ENCODE data around the gene TRPM3.
"Not testable (repeated sequence)": the region's sequence is repeated elsewhere in the genome, so short reads cannot be mapped to it uniquely, and the experiment has no call there.

TRPM3 gene

DNA sequence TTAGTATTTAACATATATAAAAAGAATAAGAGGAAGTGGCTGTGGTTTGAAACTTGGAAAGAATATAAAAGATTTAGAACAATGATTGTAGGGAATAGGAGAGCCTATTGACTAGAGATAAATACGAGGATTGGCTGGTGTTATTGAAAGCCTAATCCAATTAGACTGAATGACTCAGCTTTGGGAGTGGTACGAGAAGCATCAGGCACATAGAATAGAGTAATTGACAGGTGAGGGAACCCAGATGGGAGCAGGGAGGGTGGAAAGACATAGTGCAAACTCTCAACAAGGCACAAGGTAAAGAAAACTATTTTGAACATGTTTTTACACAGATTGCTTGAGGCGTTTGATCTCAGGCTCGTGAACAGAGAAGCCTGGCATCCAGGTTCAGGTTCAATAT lies 368.1 kb downstream of the TRPM3 start:
- DNase-seq (ENCODE audit: low read depth) = no peak

DNA sequence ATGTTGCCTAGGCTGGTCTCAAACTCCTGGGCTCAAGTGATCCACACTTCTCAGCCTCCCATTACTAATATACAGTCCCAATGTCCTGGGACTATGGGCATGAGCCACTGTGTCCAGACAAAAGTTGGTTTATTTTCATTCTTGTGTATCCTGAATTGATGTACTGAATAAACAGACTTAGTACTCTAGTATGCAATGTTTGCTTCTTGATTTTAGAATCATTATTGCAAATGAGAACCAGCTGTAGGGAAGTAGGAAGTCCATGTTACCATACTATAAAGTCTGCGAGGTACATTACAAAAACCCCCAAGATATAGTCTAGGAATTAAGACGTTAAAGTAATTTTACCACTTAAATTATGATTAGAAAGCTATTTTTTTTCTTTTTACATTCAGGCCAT lies 372.4 kb downstream of the TRPM3 start:
- DNase-seq (ENCODE audit: low read depth) = no peak

DNA sequence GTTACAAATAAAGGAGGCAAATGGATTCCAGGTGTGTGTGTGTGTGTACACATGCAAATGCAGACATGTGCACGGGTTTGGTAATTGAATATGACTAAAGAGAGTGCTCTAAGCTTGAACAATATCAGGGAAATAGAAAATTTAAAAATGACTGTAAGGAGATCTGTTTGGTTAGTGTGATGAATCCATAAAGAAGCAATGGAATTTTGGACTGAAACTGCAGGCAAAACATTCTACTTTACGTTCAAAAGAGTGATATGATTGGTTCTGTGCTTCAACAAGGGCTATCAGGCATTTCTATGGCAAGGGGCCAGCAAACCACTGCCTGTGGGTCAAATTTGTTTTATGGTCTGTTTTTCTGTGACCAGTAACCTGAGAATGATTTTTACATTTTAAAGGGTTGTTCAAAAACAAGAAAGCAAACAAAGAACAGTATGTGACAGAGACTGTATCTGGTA lies 374.1 kb downstream of the TRPM3 start:
- DNase-seq (ENCODE audit: low read depth) = no peak

DNA sequence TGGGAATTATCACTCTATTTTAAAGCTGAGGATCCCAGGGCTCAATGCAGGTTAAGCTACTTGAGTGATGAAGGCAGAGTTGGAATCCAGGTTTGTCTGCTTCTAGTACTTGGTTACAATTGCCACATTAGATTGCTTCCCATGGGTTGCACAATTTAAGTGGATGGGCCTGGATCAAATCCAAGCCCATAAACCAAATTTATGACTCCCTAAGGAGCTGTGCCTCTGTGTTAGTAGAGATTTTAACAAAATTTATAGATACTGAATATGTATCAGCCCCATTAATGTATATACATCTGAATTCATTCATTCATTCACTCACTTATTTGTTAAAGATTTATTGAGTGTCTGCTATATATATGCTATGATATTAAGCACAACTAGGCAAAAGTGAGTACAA lies 374.7 kb downstream of the TRPM3 start:
- no peak for DNase-seq (ENCODE audit: low read depth)

DNA sequence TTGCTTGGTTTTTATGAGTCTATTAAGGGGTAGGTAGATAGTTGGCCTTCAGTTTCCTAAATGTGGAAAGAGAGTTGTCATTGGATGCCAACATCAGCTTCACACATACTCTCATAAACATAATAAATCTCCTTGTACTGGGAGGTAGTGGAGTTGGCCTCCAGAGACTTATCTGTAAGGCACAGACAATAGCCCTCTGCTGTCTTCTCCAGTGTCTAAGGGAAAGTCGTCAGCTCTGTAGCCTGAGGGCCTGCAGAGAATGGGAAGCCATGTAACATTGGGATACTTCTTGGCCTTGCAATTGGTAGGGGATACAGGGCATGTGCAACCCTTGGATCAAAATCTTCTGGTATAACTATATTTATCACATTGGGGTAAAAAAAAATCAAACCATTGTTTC lies 375.1 kb downstream of the TRPM3 start:
- DNase-seq (ENCODE audit: low read depth) = no peak

DNA sequence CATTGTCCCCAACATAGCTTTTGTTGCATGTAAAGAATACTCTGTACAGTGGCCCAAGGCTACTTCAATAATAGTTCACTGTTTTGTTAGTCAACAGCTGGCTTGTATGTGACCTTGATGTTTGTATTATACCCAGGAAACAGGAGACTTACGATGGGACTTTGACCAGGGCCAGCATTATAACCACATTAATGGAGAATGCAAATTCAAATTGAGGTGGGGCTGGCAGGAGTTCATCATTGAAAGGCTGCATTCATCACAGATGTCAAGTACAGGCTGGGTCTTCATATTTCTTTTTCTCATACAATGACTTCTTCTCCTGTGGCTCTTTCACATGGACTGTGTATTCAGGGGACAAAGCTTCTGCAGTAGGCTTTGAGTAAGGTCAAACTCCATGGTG lies 396.6 kb downstream of the TRPM3 start:
- DNase-seq (ENCODE audit: low read depth) = not testable (repeated sequence)

DNA sequence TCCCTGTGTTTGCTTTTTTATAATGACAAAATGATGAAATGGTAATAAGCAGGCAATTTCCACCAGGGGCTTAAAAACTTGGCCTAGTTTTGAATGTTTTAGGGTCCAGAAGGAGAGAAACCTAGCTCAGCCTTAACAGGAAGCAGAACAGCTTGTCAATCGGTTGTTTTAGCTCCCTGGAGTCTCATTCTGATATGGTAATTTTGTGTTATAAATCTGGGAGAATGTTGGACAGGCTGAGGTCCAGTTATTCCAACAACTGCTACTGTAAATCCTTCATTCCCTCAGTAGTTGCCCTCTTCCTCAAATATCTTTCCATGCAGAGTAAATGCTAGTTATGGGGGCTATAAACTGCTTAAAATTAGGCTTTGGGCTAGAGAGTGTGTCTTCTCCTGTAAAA lies 397.4 kb downstream of the TRPM3 start:
- not testable (repeated sequence) for DNase-seq (ENCODE audit: low read depth)

DNA sequence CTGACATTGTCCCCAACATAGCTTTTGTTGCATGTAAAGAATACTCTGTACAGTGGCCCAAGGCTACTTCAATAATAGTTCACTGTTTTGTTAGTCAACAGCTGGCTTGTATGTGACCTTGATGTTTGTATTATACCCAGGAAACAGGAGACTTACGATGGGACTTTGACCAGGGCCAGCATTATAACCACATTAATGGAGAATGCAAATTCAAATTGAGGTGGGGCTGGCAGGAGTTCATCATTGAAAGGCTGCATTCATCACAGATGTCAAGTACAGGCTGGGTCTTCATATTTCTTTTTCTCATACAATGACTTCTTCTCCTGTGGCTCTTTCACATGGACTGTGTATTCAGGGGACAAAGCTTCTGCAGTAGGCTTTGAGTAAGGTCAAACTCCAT lies 414.6 kb downstream of the TRPM3 start:
- DNase-seq (ENCODE audit: low read depth) = not testable (repeated sequence)

DNA sequence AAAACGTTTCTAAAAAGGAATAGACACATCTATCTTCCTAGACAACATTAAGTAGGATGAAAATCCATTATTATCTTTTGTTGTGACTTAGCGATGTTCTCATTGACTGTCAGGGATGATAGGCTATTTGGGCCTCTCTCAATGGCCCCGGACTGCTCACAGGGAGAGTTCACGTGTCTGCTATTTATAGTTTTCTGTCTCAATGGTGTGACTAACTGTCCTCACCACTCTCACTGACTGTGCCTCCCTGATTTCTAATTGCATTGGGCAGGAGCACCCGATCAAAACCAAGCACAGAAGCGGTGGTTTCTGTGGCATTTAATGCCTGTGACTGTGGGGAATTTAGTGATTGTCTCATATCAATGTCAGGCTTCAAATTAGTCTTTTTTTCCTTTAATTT lies 420.3 kb downstream of the TRPM3 start:
- no peak for DNase-seq (ENCODE audit: low read depth)

DNA sequence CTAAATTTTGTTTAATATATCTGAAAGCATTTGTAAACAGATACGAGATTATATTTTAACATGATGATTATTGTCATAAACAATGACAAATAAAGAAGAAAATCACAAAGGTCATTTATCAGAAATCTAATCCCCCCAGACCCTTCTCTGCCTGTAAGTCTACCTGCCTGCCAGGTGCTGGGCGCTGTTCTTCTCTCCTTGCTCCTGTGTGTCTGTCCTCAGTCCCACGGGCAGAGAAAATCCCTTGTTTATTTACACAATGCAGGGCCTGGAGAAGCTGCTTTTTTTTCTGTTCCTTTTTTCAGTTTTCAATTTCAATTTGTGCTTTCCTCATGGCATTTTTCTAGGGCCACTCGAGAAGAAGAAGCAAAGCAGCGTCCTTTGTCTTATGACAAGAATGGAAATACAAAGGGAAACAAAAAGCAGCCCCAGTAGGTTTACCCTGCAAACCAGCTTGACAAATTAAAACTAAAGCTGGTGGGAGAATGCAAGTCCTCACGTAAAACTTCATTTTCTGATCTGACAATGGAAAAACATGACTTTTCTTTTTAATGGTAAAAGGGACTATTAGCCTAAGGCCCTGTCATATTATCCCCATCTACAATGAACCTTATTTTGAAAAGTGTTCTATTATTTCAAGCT lies 424.6 kb downstream of the TRPM3 start:
- DNase-seq (ENCODE audit: low read depth) = no peak

DNA sequence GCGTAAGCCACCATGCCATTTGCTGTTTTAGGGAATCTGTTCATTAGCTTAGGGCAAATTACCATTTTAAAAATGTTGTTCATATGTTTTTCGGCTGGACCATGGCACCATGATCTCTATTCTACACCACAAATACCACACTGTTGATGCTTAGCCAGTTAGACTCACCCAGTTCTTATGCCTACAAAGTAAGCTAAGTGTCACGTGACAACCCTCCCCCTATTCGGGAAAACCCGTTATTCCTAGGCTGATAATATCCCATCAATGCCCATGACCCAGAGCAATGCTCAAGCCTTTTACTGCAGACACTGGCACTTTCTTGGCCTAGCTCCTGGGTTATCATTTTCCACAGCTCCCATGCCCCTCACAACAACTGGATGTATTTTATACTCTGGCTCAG lies 426.7 kb downstream of the TRPM3 start:
- DNase-seq (ENCODE audit: low read depth) = no peak

DNA sequence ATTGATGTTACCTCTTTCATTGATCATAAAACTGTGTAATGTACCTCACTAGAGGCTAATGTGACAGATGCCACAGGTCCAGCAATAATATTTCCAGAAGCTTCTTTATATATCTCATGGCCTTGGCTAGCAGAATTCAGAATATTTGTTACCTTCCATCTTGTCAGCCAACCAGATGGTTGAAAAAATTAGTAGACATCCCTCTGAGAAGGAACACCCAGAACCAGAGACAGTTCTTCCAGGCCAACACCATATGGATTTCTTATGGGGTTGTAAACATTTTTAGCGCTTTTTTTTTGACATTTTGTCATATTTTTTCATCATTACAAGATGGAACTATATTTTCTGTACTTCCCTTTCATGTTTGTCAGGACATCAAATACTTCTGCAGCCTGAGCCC lies 428.2 kb downstream of the TRPM3 start:
- DNase-seq (ENCODE audit: low read depth) = no peak

DNA sequence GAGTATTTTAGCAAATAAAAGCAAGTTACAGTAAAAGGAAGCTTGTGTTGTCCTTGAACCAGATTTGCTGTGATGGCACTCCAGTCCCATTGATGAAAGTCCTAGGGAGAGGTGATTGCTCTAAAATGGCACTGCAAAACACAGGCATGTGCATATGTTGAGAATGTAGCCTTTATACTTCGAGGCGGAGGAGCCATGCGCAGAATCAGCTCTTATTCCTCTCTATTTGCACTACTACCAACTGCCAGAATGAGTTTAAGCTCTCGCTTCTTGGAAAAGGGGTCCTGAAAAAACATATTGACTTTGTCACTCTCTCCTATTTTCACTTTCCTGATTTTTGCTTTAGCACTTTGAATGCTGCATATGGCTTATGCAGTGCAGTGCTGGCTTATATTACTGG lies 429.0 kb downstream of the TRPM3 start:
- DNase-seq (ENCODE audit: low read depth) = no peak

DNA sequence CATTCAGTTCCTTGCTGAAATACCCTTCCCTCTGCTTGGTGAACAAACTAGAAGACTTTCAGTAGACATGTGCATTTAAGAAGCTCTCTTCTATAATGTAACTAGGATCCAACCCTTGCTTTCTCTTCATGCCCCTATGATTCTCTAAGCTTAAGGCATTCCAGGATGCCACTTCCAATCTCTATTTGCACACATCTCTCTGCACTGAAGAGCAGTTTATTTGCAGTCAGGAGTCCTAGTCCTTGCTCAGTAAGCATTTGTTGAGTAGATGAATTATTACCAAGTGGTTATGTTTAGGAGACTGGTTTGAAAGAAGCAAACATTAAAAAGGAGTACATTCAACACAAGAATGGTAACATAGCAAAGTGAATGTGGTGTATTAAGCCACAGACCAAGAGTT lies 432.7 kb downstream of the TRPM3 start:
- DNase-seq (ENCODE audit: low read depth) = no peak

DNA sequence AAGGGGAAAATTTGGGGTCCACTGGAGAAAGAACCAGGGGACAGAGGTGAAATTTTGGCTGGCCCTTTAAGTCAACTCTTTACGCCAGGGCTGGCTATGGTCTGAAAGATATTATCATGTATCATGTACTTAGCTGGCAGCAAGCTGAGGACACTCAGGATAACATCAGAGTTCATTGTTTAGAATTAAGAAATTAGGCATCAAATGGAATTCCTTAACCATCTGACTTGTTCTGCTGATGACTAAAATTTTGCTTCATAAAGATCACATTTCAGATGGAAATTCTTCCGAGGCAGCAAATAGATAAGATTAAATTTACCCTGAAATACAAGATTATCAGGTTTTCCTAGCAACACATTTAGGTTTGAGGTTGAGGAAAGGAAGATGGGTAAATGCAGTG lies 437.6 kb downstream of the TRPM3 start:
- no peak for DNase-seq (ENCODE audit: low read depth)

DNA sequence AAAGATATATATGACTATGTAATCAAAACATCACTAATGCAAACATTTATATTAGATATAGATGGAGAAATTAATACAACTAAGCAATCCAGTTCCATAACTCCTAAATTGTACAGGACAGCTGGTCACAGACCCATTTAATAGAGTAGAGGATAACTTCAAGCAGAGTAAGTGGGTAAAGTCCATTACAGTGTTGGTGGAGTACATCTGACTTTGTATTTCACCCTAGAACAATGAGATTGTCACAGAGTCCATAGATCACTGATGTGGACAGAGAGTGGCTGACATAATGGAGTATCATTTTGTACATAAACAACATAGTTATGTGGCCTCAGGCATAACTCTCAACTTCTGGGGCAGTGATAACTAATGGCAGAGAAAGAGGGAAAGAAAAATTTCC lies 439.1 kb downstream of the TRPM3 start:
- DNase-seq (ENCODE audit: low read depth) = no peak

DNA sequence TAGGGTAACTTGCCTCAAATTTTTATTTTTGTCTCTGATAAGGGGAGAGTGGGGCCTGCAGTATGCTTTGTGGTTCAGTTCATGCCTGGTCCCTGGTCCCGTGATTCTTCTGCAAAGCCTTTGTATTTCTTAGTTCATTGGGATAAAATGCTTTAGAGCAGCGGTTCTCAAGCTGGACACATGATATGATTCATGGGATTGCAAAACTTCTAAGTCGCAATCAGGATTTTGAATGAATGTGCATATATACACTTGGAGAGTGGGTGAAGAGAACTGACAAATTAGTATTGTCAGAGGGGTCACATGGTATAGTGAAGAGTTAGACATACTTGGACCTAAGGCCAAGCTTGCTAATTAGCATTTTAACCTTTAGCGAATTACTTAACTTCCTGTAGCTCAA lies 441.6 kb downstream of the TRPM3 start:
- DNase-seq (ENCODE audit: low read depth) = peak; percentile 16

DNA sequence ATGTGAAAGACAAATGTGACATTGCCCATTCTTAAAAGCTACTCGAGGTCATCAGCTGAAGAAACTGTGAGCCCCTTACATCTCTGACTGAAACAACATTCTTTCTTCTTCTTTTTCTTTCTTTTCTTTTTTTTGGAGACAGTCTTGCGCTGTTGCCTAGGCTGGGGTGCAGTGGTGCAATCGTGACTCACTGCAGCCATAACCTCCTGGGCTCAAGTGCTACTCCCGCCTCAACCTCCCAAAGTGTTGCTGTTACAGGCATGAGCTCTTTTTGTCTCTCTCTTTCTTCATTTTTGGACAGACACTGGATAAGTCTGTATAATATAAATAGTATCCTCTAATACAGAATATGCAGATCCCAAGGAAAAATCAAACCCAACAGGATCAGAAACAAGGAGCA lies 443.3 kb downstream of the TRPM3 start:
- no peak for DNase-seq (ENCODE audit: low read depth)

DNA sequence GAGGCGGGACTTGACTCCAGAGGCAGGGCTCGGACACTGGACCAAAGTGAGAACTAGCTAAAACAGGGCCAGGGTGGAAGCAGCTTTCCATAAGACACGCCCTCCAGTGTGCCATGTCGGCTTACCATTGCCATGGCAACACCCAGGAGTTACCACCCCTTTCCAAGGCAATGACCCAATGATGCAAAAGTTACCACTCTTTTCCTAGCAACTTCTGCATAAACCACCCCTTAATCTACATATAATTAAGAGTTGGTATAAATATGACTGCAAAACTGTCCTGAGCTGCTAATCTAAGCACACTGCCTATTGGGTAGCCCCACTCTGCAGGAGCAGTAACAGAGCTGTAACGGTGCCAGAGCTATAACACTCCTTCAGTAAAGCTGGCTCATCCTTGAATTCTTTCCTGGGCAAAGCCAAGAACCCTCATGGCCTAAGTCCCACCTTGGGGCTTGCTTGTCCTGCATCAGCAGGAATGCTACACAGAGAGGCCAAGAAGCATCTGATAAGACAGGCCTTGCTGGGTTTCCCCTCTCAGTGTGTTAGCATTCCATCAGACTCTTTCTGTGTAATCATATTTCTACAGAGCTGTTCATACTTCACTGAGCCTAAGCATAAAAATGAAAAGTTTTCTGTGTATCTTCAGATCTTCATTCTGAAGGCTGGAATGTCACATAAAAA lies 444.2 kb downstream of the TRPM3 start:
- no peak for DNase-seq (ENCODE audit: low read depth)

DNA sequence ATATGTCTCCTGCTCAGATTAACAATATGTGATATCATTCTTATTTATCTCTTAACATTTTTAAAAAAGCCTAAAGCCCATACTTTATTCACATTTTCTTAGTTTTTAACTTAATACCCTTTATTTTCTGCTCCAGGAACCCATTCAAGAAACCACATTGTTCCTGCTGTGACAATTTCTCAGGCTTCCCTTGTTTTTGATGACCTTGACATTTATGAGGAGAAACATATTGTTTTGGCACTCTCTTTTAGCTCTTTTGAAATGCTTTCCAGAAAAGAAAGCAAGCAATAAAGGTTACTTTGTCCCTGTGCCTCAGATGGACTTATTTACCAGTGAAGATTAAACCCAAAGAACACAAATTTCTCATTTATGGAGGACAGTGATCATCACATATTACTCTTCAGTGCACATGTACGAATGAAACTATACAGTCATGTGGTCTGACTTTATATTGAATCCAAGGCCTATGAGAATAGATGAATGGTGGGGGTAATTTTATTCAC lies 445.5 kb downstream of the TRPM3 start:
- DNase-seq (ENCODE audit: low read depth) = no peak

DNA sequence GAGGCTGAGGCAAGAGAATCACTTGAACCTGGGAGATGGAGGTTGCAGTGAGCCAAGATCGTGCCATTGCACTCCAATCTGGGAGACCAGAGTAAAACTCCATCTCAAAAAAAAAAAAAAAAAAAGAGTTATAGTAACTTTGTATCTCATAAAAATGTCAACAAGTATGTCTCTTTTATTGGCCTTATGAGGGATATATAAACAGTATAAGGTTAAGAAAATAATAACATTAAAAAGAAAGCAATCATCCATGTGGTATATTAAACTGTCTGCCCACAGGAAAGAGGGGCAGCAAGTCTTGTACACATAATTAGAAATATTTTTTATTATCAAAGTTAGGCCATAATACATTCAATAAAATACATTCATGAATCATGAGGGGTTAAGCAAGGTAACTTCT lies 447.6 kb downstream of the TRPM3 start:
- DNase-seq (ENCODE audit: low read depth) = no peak

DNA sequence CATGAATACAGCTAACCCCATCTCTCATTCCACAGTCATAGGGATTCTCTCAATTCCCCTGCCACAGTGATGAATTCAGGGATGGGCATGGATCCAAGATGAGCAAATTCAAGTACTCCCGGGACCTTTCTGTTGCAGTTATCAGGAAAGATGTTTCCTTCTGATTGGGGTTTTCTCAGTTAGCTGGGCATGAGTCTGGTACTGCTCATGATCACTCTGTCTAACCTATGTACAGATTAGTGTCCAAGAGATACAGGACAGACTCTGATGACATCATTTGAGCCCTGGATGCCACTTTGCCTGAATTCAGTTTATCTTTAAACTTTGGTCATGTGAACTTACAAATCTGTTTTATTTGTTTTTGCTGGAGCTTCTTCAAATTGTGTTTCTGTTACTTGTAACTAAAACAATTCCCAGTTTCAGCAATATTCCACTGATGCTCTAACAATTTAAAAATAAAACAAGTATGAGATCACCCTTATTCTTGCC lies 449.2 kb downstream of the TRPM3 start:
- peak; percentile 28 for DNase-seq (ENCODE audit: low read depth)

DNA sequence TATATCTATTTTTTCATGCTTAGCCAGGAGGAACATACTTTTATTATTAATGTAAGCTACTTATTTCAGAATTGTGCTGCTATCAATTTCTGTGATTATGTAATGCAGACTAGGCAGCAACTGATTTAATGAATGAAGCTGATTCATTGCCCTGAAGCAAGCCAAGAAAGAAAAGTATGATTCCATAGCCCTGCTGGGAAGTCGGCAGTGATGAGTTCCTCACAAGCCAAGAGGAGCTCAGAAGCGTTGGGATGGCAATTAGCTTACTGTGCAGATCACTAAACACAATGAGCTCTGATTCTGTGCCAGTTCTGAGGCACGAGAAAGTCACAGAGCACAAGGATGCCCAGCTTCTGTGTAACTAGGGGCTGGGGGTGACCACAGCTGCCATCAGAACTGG lies 452.7 kb downstream of the TRPM3 start:
- peak; percentile 13 for DNase-seq (ENCODE audit: low read depth)

DNA sequence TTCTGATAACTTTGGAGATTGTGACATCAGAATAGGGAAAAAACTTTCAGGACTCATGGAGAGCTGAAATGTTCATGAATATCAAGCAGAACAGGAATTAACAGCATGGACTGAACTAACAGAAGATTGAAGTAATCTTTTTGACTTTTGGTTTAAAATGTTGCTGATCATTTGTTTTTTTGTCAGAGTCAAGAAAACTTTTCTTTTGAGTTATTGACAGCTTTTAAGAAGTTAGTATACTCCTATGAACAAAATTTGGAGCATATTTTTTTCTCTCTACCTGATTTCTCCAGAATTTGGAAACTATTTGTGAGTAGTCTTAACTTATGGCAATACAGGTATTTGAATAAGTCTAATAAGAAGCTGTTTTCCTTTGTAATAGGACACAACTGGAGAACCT lies 462.7 kb downstream of the TRPM3 start:
- DNase-seq (ENCODE audit: low read depth) = no peak
